PFSK-1 (cell line): ENCODE measurements around the gene BMF.

Source experiments
- FOXP2 ChIP-seq: optimal IDR thresholded peaks from 2 replicates; pipeline ENCODE3; 2011; ENCODE audit warnings: borderline replicate concordance, control low read depth, inconsistent platforms; ENCODE audit not compliant: insufficient read depth; ENCODE audit errors: extremely low read length, extremely low read depth
- POLR2AphosphoS5 ChIP-seq: IDR thresholded peaks from 2 replicates; pipeline ENCODE4 v1.6.1; 2012; ENCODE audit warnings: low read depth, mild to moderate bottlenecking, control low read depth, low read length, moderate library complexity
- REST ChIP-seq, 2 experiments: IDR thresholded peaks; 2 replicates each; pipeline versions ENCODE4 v1.6.1 to v1.8.0; 2011 to 2012; ENCODE audit warnings: low read depth in 2 of 2, low read length in 2 of 2, control low read depth in 1 of 2, inconsistent platforms in 1 of 2, mild to moderate bottlenecking in 1 of 2, moderate library complexity in 1 of 2; ENCODE audit not compliant: insufficient read depth in 1 of 2
- SIN3A ChIP-seq: IDR thresholded peaks from 2 replicates; pipeline ENCODE4 v1.6.1; 2012; ENCODE audit warnings: mild to moderate bottlenecking, low read length, moderate library complexity, borderline replicate concordance; ENCODE audit not compliant: insufficient read depth
- TAF1 ChIP-seq: IDR thresholded peaks from 2 replicates; pipeline ENCODE4 v1.6.1; 2012; ENCODE audit warnings: low read length, control low read depth, borderline replicate concordance; ENCODE audit not compliant: insufficient read depth

Gene BMF

DNA sequence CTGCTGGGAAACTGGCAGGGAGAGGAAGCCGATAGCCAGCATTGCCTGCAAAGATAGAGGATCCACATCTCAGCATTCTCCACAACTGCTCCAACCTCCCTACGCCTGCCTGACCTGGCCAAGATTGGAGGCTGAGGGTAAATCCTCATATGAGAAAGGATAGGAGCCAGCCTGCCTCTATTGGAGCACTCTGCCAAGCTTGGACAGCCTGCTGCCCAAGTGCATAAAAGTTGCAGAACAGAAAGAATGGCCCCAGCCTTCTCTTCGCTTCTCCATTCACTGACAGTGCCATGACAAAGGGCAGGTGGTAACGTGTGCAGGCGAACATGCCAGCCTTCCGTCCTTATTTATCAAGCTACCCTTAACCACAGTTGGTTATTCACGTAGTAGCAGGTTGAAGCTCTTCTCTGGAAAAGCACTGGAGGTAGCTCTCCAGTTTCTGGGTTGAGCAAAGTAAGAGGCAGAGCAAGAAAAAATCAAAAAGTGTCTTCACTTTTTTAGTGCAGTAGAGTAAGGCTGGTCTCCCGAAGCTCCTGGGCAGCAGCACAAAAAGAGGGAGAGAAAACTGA is 4.3 kb downstream of the BMF start:
- no peak for TF ChIP-seq REST (IDR thresholded peaks at IDR 0.05; ENCODE audit: insufficient read depth in 1 of 2, low read depth in 2 of 2, low read length in 2 of 2)
- TF ChIP-seq TAF1: no peak
- no peak for TF ChIP-seq FOXP2
- no peak for TF ChIP-seq SIN3A
- TF ChIP-seq POLR2AphosphoS5: no peak

GRCh38 chr15:40103864-40104271 is 4.8 kb downstream of the BMF start:
- TF ChIP-seq FOXP2: no peak
- no peak for TF ChIP-seq POLR2AphosphoS5
- TF ChIP-seq SIN3A: no peak
- TF ChIP-seq TAF1: no peak
- no peak for TF ChIP-seq REST (IDR thresholded peaks at IDR 0.05; ENCODE audit: insufficient read depth in 1 of 2, low read depth in 2 of 2, low read length in 2 of 2)

DNA sequence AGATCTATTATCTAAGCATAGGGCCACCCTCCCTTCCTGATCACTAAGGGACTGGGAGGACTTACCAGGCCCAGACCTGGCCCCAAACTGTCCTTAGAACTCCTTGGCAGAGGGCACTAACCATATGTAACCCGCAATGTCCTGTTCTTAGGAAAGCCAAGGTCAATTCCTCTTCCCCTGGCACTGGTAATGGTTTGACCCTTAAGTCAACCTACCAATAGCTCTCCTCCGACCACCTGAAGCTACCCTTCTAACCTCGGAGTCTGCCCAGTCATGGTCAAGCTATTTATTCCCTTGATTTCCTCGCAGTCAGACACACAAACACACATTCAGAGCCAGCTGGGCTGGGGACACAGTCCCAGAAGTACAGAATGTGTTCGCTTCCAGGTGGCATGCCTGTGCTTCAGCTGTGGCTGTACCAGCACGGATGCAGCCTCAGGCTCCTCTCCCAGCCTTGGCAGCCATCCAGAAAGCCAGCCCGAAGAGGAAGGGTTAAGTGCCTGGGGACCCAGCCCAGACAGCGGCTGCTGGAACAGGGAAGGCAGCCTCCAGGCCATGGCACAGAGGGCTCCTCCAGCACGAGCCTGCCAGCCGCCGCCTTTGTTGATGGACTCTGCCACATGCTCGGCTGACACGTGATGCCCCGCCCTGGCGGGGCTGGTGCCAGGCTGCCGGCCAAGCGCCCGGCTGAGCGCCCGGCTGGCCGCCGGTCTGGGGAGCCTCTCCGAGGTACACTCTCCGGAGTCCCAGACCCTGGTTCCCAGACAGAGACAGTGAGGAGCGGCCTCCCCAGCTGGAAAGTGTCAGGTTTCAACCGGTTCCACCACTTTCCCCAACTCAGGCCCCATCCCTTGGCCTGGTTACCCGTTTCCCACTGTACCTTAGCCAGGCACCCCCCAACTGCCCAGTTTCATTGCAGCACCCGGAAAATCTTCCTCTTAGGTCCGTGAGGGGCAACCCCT is 5.5 kb downstream of the BMF start:
- TF ChIP-seq REST (IDR thresholded peaks at IDR 0.05; ENCODE audit: insufficient read depth in 1 of 2, low read depth in 2 of 2, low read length in 2 of 2): no peak
- 0 out of 2 replicates have a peak, but pooled peaks have one; percentile 25 for TF ChIP-seq TAF1
- TF ChIP-seq POLR2AphosphoS5: no peak

DNA sequence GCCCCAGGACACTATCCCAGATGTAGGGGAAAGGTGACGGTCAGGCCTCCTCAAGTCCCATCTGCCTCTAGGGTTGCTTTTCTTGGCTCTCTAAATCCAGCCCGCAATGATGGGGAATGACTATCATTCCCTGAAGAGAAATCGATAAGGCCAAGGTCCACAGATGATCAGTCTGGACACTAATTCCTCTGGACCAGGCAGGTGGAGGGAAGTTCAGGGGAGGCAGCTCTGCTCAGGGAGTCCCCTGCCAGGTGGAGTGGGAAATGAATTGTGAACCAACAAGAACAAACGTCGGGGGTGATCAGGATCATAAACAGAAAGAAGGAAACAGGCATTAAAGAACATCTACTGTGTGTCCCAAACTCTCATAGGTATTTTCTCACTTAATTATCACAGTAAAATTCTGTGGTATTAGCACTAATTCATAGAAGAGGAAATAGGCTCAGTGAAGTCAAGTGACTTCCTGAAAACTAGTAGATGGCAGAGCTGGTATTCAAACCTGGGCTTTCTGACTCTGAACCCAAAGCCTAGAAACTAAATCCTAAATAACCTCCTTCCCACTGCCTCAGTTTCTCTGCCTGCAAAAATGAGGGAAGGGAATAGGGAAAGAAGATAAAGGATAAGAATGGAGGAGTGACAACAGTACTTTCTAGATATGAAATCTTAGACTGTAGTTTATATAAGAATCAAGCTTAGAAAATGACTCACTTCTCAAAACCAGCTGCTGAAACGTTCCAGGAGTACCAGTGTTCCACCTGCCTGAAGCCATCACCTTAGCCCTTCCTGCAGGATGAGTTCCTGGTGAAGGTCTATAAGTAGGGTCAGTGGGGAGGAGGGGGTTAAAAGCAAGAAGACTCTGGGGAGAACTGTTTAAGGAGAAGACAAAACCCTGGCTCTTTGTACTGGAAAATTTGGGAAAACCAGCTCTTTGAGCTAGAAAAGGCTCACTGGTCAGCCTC is 7.5 kb downstream of the BMF start:
- TF ChIP-seq FOXP2 (no peak), SIN3A (no peak)

- TF ChIP-seq SIN3A (no peak), FOXP2 (no peak), REST (IDR thresholded peaks at IDR 0.05; ENCODE audit: insufficient read depth in 1 of 2, low read depth in 2 of 2, low read length in 2 of 2) (no peak), POLR2AphosphoS5 (no peak), TAF1 (no peak)
Observed at GRCh38 chr15:40100123-40100946, 8.3 kb downstream of the BMF start.
